ENCODE measurements around the gene CAMK2N2.

DNA sequence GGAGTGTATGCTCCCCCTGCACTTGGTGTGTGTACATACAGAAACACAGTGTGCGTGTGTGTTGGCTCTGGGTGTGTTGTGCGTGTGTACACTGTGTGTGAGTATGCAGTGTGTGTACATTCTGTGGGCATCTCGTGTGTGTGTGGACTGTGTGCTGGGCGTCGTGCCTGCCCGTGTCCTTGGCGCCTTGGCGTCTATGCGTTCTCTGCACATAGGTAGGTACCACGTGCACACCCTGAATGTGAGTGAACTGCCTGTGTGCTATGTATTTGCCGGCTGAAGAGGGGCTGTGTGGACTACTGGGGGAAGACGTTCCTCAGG is 14.0 kb upstream of the CAMK2N2 start:
- TF ChIP-seq, protein P1, sequence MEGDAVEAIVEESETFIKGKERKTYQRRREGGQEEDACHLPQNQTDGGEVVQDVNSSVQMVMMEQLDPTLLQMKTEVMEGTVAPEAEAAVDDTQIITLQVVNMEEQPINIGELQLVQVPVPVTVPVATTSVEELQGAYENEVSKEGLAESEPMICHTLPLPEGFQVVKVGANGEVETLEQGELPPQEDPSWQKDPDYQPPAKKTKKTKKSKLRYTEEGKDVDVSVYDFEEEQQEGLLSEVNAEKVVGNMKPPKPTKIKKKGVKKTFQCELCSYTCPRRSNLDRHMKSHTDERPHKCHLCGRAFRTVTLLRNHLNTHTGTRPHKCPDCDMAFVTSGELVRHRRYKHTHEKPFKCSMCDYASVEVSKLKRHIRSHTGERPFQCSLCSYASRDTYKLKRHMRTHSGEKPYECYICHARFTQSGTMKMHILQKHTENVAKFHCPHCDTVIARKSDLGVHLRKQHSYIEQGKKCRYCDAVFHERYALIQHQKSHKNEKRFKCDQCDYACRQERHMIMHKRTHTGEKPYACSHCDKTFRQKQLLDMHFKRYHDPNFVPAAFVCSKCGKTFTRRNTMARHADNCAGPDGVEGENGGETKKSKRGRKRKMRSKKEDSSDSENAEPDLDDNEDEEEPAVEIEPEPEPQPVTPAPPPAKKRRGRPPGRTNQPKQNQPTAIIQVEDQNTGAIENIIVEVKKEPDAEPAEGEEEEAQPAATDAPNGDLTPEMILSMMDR (optimal IDR thresholded peaks at IDR 0.05 in 1 of 3, IDR thresholded peaks at IDR 0.05 in 1 of 3, conservative IDR thresholded peaks at IDR 0.05 in 1 of 3; ENCODE audit: extremely low read depth in 1 of 3, insufficient read depth in 2 of 3, low read length in 3 of 3): no peak
- peak; percentile 86 for TF ChIP-seq EZH2 (IDR thresholded peaks at IDR 0.05; ENCODE audit: low read length)

Data from keratinocyte (primary cell).